BJ (cell line): Measurements from ENCODE around the gene ZDHHC14. TPM values are rescaled to one million over a fixed set of nuclear protein-coding genes. Genes with fewer than 3 reads are reported as not detected.

Experiments used
- CTCF ChIA-PET: fragments of 350-600 bp; formaldehyde crosslinking; extraction: SDS; loops from one replicate; lab custom pipeline; 2021; ENCODE audit warnings: antibody characterized with exemption, inconsistent platforms; lab: Yijun Ruan, JAX
- POLR2A ChIA-PET: fragments of 300-600 bp; sonication (Branson Sonifier 250); formaldehyde crosslinking; extraction: SDS; loops from one replicate; lab custom pipeline; 2021; ENCODE audit warnings: antibody characterized with exemption; lab: Charles Lee
- DNase-seq: peaks from one replicate; pipeline ENCODE4 v3.0.0-alpha.2; 2011; ENCODE audit warnings: low read depth
- H3K27me3 ChIP-seq: 2 replicates; pipeline ENCODE4 v1.6.0; 2011; ENCODE audit warnings: low read length; ENCODE audit not compliant: control insufficient read depth, insufficient read depth
- H3K36me3 ChIP-seq: 2 replicates; pipeline ENCODE4 v1.5.1; 2011; ENCODE audit warnings: low read length; ENCODE audit not compliant: control insufficient read depth, insufficient read depth
- H3K4me3 ChIP-seq: 2 replicates; pipeline ENCODE4 v1.5.1; 2011; ENCODE audit warnings: low read depth, mild to moderate bottlenecking, control low read depth, low read length
- CTCF ChIP-seq: IDR thresholded peaks from 2 replicates; pipeline ENCODE4 v1.5.1; 2011; ENCODE audit warnings: low read depth, mild to moderate bottlenecking, control low read depth, inconsistent platforms, low read length, moderate library complexity; ENCODE audit not compliant: insufficient read depth
- polyA plus RNA-seq: library from polyadenylated mRNA; depleted of rRNA; stranded (reverse); fragments of >200 nt; gene quantifications from 2 replicates; pipeline ENCODE4 v1.2.3, GENCODE V29; 2011

The ZDHHC14 gene
- polyA plus RNA-seq, 1 experiment, result 3.6 TPM

DNA sequence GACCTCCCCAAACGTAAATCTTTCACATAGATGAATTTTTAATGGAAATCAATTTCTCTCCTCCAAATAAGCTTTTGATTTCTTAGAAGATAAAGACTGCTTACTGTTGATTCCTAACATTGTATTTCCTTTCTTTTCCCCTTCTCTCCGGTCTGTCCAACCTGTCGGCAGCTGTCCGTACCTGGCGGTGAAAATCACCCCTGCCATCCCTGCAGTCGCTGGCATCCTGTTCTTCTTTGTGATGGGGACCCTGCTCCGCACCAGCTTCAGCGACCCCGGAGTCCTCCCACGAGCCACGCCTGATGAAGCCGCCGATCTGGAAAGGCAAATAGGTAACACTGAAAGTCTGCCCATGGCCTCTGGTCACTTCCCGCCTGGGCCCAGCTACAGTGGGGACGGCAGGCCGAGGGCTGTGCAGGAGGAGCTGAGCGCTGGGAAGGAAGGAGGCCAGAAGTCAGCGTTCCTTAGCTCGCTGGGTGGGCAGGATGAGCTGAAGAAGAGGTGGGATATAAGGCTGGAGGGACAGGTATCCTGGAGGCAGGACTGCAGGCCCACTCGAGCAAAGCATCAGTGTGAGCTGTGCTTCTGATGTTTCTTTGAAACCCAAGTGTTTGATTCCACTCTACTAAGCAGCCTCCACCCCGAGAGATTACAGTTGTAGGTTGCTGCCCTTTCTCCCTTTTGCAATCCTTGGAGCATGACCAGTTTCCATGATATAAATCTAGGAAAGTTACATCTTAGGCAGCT lies 161.6 kb downstream of the ZDHHC14 start:
- H3K36me3 ChIP-seq, result no peaks in the 10 kb centered on the region
- no peak for DNase-seq
- no peak for TF ChIP-seq CTCF
- ChIA-PET CTCF (interaction anchor here (0.6 to 1.3 kb wide), 2 partner anchors 9 to 12 kb away, joined by 3 read pairs; no protein-coding TSS in a partner anchor), POLR2A (no interaction called here)
- H3K27me3 ChIP-seq, result no peaks in the 10 kb centered on the region
- H3K4me3 ChIP-seq, result no peak overlapping the region

DNA sequence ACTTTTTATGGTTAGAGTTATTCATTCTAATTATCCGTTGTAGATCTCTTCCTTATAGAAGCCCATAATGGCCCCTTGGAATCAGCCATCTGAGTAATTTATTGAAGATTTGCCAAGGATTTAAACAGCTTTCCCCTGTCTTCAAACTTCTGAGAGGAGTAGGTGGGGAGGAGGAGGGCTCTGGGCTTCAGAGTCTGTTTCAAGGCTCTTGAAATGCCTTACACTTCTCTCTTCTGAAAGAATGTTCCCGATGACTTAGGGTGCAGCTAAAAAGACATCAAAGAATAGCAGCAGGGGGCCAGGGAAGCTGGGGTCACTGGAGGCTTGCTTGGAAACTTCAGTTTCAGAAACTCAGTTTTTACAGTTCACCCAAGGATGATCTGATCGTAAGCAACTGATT lies 165.3 kb downstream of the ZDHHC14 start:
- POLR2A ChIA-PET, result no interaction called here
- Histone ChIP-seq H3K4me3 (no peak overlapping the region), H3K27me3 (no peaks in the 10 kb centered on the region), H3K36me3 (no peaks in the 10 kb centered on the region)
- no peak for TF ChIP-seq CTCF
- no peak for DNase-seq
- CTCF ChIA-PET, result interaction anchor here (1.0 kb wide), 1 partner anchor 98 kb away, joined by 3 read pairs; no protein-coding TSS in a partner anchor

DNA sequence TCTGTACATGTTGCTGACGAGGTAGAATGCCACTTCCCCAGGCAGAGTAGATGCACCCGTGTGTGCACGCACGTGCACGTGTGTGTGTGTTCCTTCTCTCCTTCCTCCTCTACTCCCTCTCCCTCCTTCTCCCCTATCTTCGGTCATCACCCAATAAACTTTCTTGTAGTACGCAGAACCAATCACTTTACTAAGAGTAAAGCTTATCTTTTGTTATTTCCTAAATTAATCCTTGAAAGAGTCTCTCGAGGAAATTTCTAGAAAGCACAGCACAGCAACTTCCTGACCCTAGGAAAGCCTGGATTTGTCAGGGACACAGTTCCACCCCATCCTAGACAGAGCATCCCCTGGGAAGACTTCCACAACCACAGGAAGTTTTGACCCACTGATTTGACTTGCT lies 166.1 kb downstream of the ZDHHC14 start:
- Histone ChIP-seq H3K4me3 (no peak overlapping the region), H3K36me3 (no peaks in the 10 kb centered on the region), H3K27me3 (no peaks in the 10 kb centered on the region)
- TF ChIP-seq CTCF, result no peak
- CTCF ChIA-PET, result no interaction called here
- no peak for DNase-seq
- POLR2A ChIA-PET, result no interaction called here

GRCh38 chr6:157548635-157549467 lies 167.9 kb downstream of the ZDHHC14 start:
- ChIA-PET CTCF (no interaction called here), POLR2A (no interaction called here)
- H3K4me3 ChIP-seq, result no peak overlapping the region
- H3K36me3 ChIP-seq, result no peaks in the 10 kb centered on the region
- TF ChIP-seq CTCF, result no peak
- H3K27me3 ChIP-seq, result no peaks in the 10 kb centered on the region
- no peak for DNase-seq

DNA sequence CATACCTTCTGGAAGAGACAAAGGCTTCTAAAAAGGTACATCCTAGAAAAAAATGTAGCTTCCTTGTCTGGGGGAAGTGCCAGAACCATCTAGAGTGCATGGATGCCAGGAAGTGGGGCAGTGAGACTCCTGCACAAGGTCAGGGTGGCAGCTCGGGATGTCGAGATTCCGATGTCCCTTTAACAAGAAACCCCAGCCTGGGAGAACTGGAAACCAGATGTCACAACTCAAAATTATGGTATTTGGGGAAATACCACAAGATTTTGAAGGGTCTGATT lies 168.4 kb downstream of the ZDHHC14 start:
- Histone ChIP-seq H3K27me3 (no peaks in the 10 kb centered on the region), H3K36me3 (no peaks in the 10 kb centered on the region), H3K4me3 (no peak overlapping the region)
- TF ChIP-seq CTCF, result no peak
- DNase-seq, result no peak
- POLR2A ChIA-PET, result no interaction called here
- CTCF ChIA-PET, result no interaction called here
